GM19463 (cell line): Measurements from ENCODE around the gene CDC6.

Experiments used
- ATAC-seq: cut with Tn5 transposase; IDR thresholded peaks from one replicate; pipeline ENCODE4 v1.9.1; 2021; ENCODE audit warnings: mild to moderate bottlenecking, moderate library complexity; ENCODE audit not compliant: unreplicated experiment

The CDC6 gene

DNA sequence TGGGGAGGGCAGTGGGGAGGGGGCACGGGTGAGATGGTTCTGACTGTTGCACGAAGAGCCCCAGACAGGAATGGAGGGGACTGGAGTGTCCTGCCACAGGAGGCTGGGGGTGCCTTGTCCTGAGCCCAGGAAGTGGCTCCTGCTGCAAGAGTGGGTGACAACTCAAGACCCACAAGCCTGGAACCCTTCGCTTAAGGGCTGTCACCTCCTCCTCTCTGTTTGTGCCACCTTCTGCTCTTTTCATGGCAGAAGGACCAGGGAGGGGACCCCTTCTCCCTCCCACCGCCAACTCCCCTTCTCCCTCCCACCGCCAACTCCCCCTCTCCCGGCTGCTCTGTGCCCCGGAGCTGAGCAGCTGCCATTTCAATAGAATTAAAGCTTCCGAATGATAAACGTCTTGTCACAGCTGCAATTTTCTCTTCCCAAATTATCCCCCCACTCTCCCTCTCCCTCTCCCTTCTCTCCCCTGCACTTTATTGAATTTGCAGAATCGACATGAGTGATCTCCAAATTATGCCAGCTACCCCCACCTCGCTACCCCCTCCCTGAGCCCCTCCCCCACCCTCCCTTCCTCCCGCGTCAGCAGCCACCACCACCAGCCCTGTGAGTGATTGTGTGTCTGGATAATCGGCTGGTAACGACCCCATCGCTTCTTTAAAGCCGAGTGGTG, 63.1 kb downstream of the CDC6 start:
- ATAC-seq, result no peak

DNA sequence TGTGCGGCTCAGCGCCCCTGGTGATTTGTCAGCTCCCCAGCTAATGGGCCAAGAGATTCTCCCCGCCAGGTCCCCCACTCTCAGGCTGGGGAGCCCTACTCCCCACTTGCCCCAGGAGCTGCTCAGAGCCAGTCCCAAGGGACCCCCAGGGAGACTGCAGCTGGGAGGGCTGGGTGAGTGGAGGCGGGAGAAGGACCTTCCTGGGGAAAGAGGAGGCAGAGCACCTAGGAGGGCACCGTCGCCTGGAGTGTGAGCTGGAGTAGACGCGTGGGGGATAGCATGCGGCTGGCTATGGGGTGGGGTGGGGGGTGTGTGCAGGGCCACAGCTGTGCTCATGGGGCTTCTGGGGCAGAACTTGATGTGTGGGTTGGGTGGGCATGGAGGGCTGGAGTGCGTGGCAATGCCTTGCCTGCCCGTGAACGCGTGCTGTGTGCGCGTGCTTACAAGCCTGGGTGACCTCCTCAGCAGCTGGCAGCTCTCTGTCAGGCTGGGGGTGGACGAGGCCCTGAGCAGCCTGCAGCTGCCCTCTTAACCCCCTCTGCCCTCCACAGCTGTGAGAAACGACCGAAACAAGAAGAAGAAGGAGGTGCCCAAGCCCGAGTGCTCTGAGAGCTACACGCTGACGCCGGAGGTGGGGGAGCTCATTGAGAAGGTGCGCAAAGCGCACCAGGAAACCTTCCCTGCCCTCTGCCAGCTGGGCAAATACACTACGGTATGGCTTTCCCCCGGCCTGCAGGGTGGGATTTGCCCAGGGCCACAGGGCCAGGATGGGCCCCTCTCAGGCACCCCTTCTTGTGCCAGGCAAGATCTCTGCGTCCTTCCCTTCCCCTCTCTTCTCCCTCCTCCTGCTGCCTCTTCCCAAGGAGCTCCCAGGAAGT, 63.9 kb downstream of the CDC6 start:
- ATAC-seq, result no peak

DNA sequence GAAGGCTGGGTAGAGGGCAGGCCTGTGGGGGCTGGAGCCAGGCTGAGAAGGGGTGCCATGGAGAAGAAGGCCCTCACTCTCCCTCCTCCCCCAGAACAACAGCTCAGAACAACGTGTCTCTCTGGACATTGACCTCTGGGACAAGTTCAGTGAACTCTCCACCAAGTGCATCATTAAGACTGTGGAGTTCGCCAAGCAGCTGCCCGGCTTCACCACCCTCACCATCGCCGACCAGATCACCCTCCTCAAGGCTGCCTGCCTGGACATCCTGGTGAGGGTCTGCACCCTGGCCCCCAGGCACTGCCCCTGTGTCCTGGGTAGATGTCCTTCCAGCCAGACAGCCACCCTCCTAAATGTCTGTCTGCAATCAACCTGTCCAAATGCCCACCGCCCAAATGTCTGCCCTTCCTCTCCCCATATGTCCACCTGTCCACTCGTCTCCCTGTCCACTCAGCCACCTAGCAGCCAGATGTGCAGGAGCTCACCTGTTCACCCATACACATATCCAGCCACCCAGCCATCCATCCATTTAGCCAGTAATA, 64.6 kb downstream of the CDC6 start:
- ATAC-seq, result no peak

GRCh38 chr17:40352779-40353394, 65.2 kb downstream of the CDC6 start:
- no peak for ATAC-seq
